ENCODE results near the gene CADPS2.

GRCh38 chr7:122686360-122686878 lies 199.8 kb downstream of the CADPS2 start:
- no peak for TF ChIP-seq TEAD4 (IDR thresholded peaks at IDR 0.05)
- no peak for TF ChIP-seq RAD21 (IDR thresholded peaks at IDR 0.05; ENCODE audit: low read depth)
- no peak for TF ChIP-seq FOXM1 (IDR thresholded peaks at IDR 0.05; ENCODE audit: borderline replicate concordance, low read depth)
- TF ChIP-seq YY1 (IDR thresholded peaks at IDR 0.05; ENCODE audit: low read depth), result no peak
- no peak for TF ChIP-seq REST (IDR thresholded peaks at IDR 0.05; ENCODE audit: low read depth)
- no peak for TF ChIP-seq TAF1 (IDR thresholded peaks at IDR 0.05; ENCODE audit: low read depth)
- TF ChIP-seq CREB1 (IDR thresholded peaks at IDR 0.05; ENCODE audit: low read depth), result no peak
